Measurements from ENCODE around the gene STX8. TPM values are rescaled to one million over a fixed set of nuclear protein-coding genes. Genes with fewer than 3 reads are reported as not detected.
"Not testable (repeated sequence)": the region's sequence is repeated elsewhere in the genome, so short reads cannot be mapped to it uniquely, and the experiment has no call there.

STX8 gene
- total RNA-seq, 1 donor from 2014 or later: 28.6 TPM

DNA sequence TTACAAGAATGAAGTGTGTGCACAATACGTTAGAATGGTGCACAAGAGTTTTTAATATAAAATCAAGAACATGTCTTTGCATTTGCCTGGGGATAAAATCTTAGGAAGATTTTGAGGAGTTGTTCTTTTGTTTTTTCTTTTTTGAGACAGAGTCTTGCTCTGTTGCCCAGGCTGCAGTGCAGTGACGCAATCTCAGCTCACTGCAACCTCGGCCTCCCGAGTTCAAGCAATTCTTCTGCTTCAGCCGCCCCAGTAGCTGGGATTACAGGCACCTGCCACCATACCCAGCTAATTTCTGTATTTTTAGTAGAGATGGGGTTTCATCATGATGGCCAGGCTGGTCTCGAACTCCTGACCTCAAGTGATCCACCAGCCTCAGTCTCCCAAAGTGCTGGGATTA, 128.3 kb downstream of the STX8 start:
- ATAC-seq; DNase-seq (ENCODE audit: low spot score): not testable (repeated sequence)

DNA sequence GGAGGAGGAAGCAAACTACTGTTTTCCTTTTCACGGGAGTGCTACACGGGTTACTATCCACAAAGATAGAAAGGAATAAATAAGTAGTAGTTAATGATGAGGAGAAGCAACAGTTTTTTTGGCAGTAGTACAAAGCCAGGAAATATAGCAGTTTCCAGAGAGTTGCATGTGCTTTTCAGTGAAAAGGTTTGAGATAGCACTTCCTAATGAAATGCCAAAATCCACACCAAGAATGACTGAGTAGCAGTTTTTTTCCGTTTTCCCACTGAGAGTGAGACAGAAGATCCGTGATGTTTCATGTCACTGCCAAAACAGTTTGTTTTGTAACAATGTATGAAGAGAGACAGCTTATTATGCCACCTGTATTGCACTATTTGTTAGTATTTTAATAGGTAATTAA, 129.1 kb downstream of the STX8 start:
- no peak for ATAC-seq
- DNase-seq (ENCODE audit: low spot score): no peak

DNA sequence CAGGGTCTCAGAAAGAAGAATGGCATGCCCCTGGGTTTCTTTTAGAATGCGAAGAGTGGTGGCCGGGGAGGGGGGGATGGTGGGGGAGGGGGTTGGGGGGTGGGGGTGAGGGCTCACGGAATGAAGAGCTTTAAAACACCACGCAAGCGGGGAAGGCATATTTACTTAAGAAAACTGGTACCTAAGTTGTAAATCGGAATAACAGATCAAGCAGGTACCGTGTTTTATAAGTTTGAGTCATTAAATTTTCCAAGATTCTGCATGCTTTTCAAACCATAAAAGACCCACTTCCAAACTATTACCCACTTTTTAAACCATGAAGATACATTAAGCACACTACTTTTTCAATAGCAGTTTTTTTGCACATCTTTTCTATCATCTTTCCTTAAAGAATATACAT, 130.2 kb downstream of the STX8 start:
- no peak for ATAC-seq

DNA sequence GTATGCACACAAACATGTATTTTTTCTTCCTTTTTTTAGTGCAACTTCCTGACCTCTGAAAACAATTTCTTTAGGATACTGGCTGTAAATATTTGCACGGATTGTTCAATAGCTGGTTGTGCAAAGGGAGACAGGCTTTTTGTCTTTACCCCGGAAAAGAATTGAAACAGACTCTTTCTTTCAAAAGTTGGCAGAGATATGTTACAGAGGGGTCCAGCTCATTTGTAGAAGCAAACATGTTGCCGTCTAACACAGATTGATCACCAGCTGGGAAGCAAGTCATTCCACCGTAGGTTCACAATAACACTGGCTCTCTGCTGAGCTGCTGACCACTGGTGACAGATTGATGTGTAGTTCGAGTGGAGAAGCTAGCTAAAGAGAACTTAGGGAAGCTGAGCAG, 130.9 kb downstream of the STX8 start:
- DNase-seq (ENCODE audit: low spot score) (no peak), ATAC-seq (no peak)

More for the DNA sequence above, 130.2 kb downstream of the STX8 start:
- no peak for DNase-seq (ENCODE audit: low spot score)

GRCh38 chr17:9443811-9444210, 131.8 kb downstream of the STX8 start:
- DNase-seq (ENCODE audit: low spot score): no peak
- no peak for ATAC-seq

DNA sequence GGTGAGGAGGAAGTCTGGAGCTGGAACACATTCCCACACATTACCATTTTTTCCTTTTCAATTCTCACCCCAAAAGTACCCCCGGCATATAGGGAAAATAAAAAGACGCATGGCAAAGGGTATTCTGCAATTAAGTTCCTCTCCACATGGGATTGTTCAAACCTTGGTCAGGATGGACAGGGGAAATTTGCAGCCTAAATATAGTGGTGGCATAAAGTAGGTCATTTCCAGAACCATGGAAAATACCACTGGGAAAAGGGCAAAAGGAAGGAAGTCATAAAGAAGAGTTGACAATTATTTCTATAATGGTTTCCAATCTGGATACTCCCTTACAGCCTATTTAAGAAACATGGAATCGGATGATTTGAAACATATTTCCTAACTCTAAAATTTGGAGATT, 135.8 kb downstream of the STX8 start:
- DNase-seq (ENCODE audit: low spot score) (no peak), ATAC-seq (no peak)

GRCh38 chr17:9436630-9437029, 139.0 kb downstream of the STX8 start:
- no peak for ATAC-seq
- no peak for DNase-seq (ENCODE audit: low spot score)

DNA sequence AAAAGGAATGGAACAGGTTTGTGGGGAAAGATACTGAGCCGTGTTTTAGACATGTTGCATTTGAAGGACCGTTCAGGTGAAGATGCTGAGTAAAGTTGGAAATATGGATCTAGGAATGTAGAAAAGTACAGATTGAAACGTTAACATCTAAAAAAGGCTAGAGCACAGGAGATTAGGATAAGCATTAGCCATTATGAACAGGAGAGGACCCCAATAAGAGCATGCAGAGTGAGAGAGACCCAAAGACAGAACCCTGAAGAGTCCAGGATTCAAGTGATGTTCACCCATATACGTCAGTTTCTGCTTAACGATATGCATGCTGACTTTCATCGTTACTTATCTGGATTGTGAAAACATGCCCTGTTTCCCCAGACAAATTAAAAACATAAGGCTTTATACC, 140.5 kb downstream of the STX8 start:
- ATAC-seq: no peak
- DNase-seq (ENCODE audit: low spot score): no peak

DNA sequence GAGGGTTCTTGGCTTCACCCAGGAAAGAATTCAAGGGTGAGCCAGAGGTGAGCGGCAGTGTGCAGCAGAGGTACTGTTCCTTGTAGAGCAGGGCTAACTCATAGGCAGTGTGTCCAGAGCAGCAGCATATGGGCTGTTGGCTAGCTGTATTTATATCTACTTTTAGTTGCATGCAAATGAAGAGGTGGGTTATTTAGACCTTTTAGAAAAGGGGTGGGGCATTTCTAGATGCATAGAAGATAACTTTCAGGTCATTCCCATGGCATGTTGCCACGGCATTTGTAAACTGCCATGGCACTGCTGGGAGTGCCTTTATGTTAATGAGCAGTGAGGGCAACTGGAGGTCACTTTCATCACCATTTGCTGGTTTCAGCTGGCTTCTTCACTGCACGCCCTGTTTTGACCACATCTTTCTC, 141.0 kb downstream of the STX8 start:
- DNase-seq (ENCODE audit: low spot score) (no peak), ATAC-seq (no peak)

- DNase-seq (ENCODE audit: low spot score) (no peak), ATAC-seq (no peak)
Measured at GRCh38 chr17:9432934-9433421, 142.6 kb downstream of the STX8 start.

DNA sequence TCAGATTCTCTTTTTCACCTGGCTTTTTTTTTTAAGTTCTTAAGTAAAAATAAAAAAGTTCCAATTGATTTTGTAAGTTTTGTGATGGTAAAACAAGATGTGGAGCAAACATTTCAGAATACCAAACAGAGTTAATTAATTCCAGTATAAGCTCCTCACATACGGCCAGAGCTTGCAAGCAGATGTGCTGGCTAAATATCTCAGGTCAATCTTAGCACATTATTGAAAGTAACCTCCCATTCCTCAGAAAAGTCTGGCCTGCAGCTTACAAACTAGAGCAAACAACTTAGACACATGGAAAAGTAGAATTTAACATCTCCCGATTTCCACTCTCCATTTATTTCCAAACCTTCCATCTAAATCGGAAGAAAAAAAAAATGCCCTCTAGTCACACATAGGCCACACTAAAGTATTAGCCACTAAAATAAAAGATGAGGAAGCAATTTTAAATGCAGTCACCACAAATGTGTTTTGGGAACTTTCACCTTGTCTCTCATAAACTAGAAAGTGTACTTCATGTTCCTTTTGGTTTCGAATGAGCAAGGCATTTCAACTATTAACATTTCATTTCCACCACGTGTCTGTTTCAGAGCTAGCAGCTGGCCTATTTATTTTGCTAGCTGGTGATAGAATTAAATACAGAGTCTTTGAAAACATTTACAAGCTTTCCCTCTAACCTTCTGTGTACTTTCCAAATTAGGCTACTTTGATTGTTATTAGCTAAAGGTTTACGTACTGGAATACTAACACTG, 143.3 kb downstream of the STX8 start:
- no peak for DNase-seq (ENCODE audit: low spot score)
- ATAC-seq: no peak

DNA sequence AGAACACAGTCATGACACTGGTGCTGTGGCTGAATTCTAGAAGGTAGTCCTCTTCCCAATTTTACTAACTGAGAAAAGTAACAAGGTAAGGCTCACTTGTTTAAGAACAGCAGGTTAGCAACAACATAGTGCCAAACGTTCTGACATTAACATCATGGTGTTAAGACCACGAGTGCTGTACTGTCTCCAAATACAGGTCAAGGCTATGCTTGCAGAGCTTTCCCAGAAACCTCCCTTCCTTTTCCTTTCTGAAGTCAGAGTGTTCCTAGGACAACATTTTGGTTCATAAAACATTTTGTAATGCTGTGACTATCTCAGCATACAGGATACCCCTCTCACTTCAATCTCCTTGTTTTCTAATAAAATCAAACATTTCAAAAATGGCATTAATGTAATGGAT, 144.0 kb downstream of the STX8 start:
- DNase-seq (ENCODE audit: low spot score) (no peak), ATAC-seq (no peak)

DNA sequence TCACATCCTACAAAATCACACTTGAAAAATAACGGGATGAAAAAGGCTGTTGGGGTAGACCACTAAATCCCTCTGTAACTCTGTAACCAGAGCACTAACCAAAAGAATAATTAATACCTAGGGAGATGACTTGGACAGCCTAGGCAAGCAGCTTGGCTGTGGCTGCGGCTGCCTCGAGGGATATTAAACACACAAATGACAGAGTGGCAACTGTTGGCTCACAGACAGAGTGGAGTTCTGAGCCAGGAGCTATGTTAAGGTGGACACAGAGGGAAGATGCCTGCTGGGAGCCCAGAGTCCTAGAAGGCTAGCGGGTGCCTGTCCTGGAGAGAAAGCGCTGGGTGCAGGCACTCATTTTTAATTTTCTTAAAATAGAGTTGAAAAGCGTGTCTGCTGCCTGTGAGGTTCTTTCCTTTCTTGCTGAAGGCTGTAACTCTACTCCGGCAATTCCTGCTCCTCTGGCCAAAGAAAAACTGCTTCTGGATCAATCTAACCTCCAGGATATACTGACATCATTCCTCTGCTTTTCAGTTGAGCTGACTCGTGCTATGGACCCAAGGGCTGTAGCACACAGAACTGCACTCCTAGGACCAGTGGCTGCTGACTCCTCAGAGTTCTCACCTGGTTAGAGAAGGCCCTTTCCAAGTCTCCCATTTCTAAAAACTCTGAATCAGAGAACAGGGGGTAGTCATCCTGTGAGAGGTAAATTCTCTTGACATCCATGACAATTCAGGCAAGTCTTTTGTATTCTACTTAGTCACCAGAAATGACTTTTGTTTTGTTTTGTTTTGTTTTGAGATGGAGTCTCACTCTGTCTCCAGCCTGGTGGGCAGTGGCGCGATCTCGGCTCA, 147.9 kb downstream of the STX8 start:
- DNase-seq (ENCODE audit: low spot score) (no peak), ATAC-seq (no peak)

DNA sequence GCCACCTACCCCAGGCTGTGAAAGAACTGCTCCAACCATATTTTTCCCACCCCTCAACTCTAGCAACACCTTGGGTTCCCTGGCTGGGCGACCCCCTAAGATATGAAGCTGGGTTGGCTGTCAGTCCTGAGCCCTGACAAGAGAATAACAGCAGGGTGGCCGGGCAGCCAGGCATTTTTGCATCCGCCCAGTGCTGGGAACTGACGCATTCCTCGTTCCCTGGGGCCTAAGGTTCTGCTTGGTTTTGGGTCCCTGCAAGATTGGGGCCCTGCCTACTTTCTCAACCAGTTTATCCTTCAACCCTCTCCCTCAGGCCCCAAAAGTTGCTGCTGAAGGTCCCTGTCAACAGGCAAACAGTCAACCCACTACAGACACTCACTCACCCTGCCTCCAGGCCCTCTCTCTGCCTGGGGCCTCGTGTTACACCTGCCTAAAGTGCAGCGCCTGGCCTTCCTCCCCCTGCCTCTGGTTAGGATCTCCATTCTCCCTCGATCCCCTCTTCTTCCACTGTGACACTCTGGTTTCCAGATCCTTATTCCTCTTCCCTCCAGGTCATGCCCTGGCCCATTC, 151.5 kb downstream of the STX8 start:
- DNase-seq (ENCODE audit: low spot score): no peak
- no peak for ATAC-seq

DNA sequence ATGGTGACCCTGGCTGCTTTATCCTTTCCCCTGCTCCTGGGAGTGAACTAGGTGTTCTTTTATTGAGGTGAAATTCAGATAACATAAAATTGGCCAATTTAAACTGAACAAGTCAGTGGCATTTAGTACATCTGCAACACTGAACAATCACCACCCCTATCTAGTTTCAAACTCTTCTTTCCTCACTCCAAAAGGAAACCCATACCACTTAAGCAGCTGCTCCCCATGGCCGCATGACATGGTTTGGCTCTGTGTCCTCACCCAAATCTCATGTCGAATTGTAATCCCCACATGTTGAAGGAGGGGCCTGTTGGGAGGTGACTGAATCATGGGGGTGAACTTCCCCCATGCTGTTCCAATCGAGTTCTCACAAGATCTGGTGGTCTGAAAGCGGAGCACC, 154.1 kb downstream of the STX8 start:
- no peak for ATAC-seq
- no peak for DNase-seq (ENCODE audit: low spot score)

DNA sequence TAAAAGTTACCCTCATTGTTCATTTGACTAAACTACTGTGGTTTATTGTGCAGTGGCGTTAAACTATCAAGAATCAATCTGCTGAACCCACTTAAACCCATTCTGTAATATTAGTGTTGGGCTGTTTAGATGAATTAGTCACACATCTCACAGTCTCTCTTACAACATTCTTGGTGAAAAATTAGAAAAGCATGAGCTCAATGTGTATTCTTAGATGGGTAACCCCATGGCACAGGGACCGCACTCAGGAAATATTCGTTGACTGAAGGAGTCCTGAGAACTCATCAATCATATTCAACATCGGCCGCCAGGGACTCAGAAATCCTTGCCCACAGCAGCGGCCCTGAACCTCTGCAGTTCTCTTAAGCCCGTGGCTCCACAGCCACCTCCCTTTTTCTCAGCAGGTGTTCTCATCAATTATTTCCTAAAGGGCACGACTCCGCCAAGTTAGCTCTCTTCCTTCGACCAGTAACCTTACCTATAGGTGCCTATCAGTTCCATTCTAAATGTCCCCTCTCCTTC, 155.6 kb downstream of the STX8 start:
- ATAC-seq: no peak

GRCh38 chr17:9414471-9414870, 161.1 kb downstream of the STX8 start:
- DNase-seq (ENCODE audit: low spot score): no peak
- no peak for ATAC-seq

More for the DNA sequence above, 155.6 kb downstream of the STX8 start:
- DNase-seq (ENCODE audit: low spot score): no peak

DNA sequence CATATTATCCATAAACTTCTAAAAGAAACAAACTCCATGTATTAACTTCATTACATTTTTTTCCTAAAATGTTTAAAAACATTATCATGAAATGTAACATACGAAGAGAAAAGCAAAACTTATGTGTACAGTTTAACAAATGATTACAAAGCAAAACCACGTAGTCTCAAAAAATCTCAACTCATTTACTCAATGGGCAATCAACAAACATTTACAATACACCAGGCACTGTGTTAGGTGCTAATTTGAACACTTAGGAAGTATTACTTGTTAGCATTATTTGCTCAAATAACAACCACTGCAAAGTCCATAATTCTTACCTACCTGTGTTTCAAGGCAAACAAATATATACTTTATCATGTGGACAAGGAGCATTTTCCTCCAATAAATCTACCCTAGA, 164.9 kb downstream of the STX8 start:
- ATAC-seq: no peak
- DNase-seq (ENCODE audit: low spot score): no peak

GRCh38 chr17:9410301-9410700, 165.3 kb downstream of the STX8 start:
- DNase-seq (ENCODE audit: low spot score) (no peak), ATAC-seq (no peak)

- ATAC-seq (no peak), DNase-seq (ENCODE audit: low spot score) (no peak)
Measured at GRCh38 chr17:9409878-9410277, 165.7 kb downstream of the STX8 start.

Data from left lobe of liver (tissue), 2 donors.